Small intestine (tissue), 7 donors: ENCODE results near the gene ABT1. TPM values are rescaled to one million over a fixed set of nuclear protein-coding genes. Genes with fewer than 3 reads are reported as not detected.

Source experiments
- DNase-seq, 2 donors: peaks; one replicate each; pipeline versions ENCODE4 v3.0.0 to v3.0.0-alpha.2; 2013
- FAIRE-seq: peaks from 2 replicates; lab custom pipeline; 2012; peaks lifted over from hg19 to GRCh38; lab: Jason Lieb, UNC
- H3K27ac ChIP-seq, 3 donors: one replicate each; pipeline ENCODE4 v1.5.1; 2013; ENCODE audit warnings: low read length in 2 of 3, mild to moderate bottlenecking in 2 of 3, control low read depth in 1 of 3, inconsistent platforms in 1 of 3, low read depth in 1 of 3, moderate library complexity in 1 of 3
- H3K27me3 ChIP-seq, 3 donors: one replicate each; pipeline ENCODE4 v1.6.1; 2013; ENCODE audit warnings: low read length in 3 of 3, inconsistent platforms in 1 of 3; ENCODE audit not compliant: control insufficient read depth in 3 of 3, insufficient read depth in 3 of 3
- H3K36me3 ChIP-seq, 3 donors: one replicate each; pipeline ENCODE4 v1.6.1; 2013; ENCODE audit warnings: low read length in 3 of 3, inconsistent platforms in 1 of 3, low read depth in 1 of 3, mild to moderate bottlenecking in 1 of 3, moderate library complexity in 1 of 3; ENCODE audit not compliant: control insufficient read depth in 3 of 3, insufficient read depth in 2 of 3
- H3K4me1 ChIP-seq, 3 donors: one replicate each; pipeline ENCODE4 v1.6.1; 2013; ENCODE audit warnings: low read length in 2 of 3, inconsistent platforms in 1 of 3, low read depth in 1 of 3, mild to moderate bottlenecking in 1 of 3, moderate library complexity in 1 of 3; ENCODE audit not compliant: control insufficient read depth in 3 of 3, insufficient read depth in 2 of 3
- H3K4me3 ChIP-seq, 3 donors: one replicate each; pipeline ENCODE4 v1.5.1; 2013; ENCODE audit warnings: low read length in 3 of 3, control low read depth in 1 of 3, inconsistent platforms in 1 of 3, low read depth in 1 of 3, mild to moderate bottlenecking in 1 of 3, moderate library complexity in 1 of 3
- H3K9me3 ChIP-seq, 2 donors: one replicate each; pipeline ENCODE4 v1.6.1; 2013; ENCODE audit warnings: low read depth in 1 of 2, low read length in 1 of 2; ENCODE audit not compliant: control insufficient read depth in 2 of 2, insufficient read depth in 1 of 2
- WGBS, 3 donors: extraction: QIAGEN DNeasy Blood & Tissue Kit; methylation state at CpG; one replicate each; pipeline ENCODE4 v1.1.7; 2013; 5-methylcytosine and 5-hydroxymethylcytosine counted together
- polyA plus RNA-seq, 4 donors: library from polyadenylated mRNA; stranded (reverse) in 3 of 4; unstranded in 1 of 4; fragments of 200-250 nt in 3 of 4; fragments of 120-200 nt in 1 of 4; gene quantifications; one replicate each; pipeline versions ENCODE4 v1.2.1 to v1.2.3, GENCODE V29; 2013
- donor health status: healthy with polysubstance abuse.
- donor health status: control.
- donor health status: control.
- donor health status: Bipolar disorder and iron deficiency.
- donor health status: healthy.

ABT1 gene
- polyA plus RNA-seq, 4 donors, result 16.4 to 20.9 (median 17.8) TPM

DNA sequence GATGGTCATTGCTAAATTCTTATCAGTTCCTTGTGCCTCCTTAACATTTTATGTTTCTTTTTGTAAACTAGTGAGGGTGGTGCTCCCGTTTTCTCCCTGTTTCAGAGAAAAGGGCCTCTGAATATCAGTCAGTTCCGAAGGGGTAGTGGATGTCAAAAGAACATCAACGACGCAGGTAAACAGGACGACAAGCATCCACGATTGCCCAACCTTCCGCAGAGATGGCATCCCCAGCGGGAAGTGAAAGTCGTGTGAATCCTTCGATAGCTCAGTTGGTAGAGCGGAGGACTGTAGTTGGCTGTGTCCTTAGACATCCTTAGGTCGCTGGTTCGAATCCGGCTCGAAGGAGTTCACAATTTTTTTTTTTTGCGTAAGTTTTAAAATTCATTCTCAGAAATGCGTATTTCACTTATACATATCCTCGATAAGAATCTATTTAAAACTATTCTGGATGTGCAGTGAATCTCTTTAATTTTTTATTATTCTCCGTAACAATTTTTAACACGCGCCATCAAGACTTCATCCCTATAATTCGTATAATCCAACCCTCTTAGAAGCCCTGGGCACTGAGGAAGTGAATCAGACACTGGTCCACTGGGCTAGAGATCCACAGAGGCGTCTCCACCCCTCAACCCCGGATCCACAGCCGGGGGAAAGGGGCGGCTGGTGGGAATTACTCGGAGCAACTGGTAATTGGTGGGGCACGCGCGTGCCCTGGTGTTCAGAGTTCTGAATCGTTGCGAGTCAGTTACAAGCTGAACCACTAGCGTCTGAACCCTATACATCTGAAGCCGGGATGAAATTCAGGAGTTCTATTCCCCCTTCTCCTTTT lies 27.9 kb upstream of the ABT1 start:
- H3K27ac ChIP-seq, result peak overlapping the region in 2 of 3 donors; percentile 14 to 55
- no peaks in the 10 kb centered on the region for H3K27me3 ChIP-seq
- DNase-seq (peak; percentile 96), FAIRE-seq (no peak)
- no peaks in the 10 kb centered on the region for H3K9me3 ChIP-seq
- 3 to 9% (median 8%) methylated on average over 34 of the region's 34 CpGs for WGBS, 3 donors
- no peaks in the 10 kb centered on the region for H3K4me1 ChIP-seq
- H3K36me3 ChIP-seq, result no peaks in the 10 kb centered on the region
- peak overlapping the region; percentile 10 to 61 (median 45) for H3K4me3 ChIP-seq

DNA sequence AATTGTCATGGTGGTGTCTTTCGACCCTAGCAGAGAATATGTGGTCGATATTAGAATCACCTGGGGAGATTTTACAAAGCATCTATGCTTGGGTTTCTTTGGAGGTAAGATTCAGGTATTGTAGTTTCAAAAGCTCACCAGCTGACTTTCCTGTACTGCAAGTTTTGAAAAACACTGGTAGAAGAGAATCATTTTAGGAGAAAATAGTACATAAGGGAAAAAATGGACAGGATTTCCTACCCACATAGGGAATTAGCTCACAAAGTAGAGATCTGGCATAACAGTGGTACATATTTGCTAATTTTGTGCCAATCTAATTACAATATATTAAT lies 27.4 kb upstream of the ABT1 start:
- no peak overlapping the region for H3K27ac ChIP-seq
- DNase-seq, result no peak
- peak overlapping the region in 1 of 3 donors; percentile 61 for H3K4me3 ChIP-seq
- FAIRE-seq, result no peak
- no peaks in the 10 kb centered on the region for H3K27me3 ChIP-seq
- 4 to 19% (median 11%) methylated on average over 2 of the region's 2 CpGs for WGBS, 3 donors
- no peaks in the 10 kb centered on the region for H3K9me3 ChIP-seq
- no peaks in the 10 kb centered on the region for H3K4me1 ChIP-seq
- no peaks in the 10 kb centered on the region for H3K36me3 ChIP-seq

- no peak for DNase-seq
- H3K4me1 ChIP-seq, result no peaks in the 10 kb centered on the region
- no peak overlapping the region for H3K4me3 ChIP-seq
- peaks cover 0 to 3% (median 0%) of the 10 kb centered on the region in 3 donors for H3K27me3 ChIP-seq
- H3K9me3 ChIP-seq, result peaks cover 0 to 4% of the 10 kb centered on the region in 2 donors
- no peaks in the 10 kb centered on the region for H3K36me3 ChIP-seq
- 74 to 79% (median 75%) methylated on average over 21 of the region's 21 CpGs for WGBS, 3 donors
- no peak for FAIRE-seq
- no peak overlapping the region for H3K27ac ChIP-seq
Observed at GRCh38 chr6:26570027-26570809, 26.5 kb upstream of the ABT1 start.

GRCh38 chr6:26571592-26572296 lies 25.0 kb upstream of the ABT1 start:
- Histone ChIP-seq H3K4me3 (peak overlapping the region; percentile 34 to 51 (median 47)), H3K27me3 (peaks cover 0 to 16% (median 0%) of the 10 kb centered on the region in 3 donors), H3K27ac (peak overlapping the region in 2 of 3 donors; percentile 29 to 87), H3K36me3 (no peaks in the 10 kb centered on the region), H3K4me1 (no peaks in the 10 kb centered on the region), H3K9me3 (peaks cover 0 to 4% of the 10 kb centered on the region in 2 donors)
- FAIRE-seq (no peak), DNase-seq (peak; percentile 85 to 87)
- 1 to 5% (median 3%) methylated on average over 24 of the region's 24 CpGs for WGBS, 3 donors

GRCh38 chr6:26575494-26575939 lies 21.2 kb upstream of the ABT1 start:
- Histone ChIP-seq H3K4me1 (peaks cover 0 to 7% (median 3%) of the 10 kb centered on the region in 3 donors), H3K27me3 (peaks cover 0 to 35% (median 5%) of the 10 kb centered on the region in 3 donors), H3K9me3 (peaks cover 0 to 14% of the 10 kb centered on the region in 2 donors), H3K36me3 (no peaks in the 10 kb centered on the region), H3K4me3 (no peak overlapping the region), H3K27ac (no peak overlapping the region)
- no peak for DNase-seq
- FAIRE-seq, result no peak
- 53 to 80% (median 77%) methylated on average over 10 of the region's 10 CpGs for WGBS, 3 donors

- 34 to 36% (median 35%) methylated on average over 7 of the region's 7 CpGs for WGBS, 3 donors
Observed at GRCh38 chr6:26576407-26576843, 20.3 kb upstream of the ABT1 start.

DNA sequence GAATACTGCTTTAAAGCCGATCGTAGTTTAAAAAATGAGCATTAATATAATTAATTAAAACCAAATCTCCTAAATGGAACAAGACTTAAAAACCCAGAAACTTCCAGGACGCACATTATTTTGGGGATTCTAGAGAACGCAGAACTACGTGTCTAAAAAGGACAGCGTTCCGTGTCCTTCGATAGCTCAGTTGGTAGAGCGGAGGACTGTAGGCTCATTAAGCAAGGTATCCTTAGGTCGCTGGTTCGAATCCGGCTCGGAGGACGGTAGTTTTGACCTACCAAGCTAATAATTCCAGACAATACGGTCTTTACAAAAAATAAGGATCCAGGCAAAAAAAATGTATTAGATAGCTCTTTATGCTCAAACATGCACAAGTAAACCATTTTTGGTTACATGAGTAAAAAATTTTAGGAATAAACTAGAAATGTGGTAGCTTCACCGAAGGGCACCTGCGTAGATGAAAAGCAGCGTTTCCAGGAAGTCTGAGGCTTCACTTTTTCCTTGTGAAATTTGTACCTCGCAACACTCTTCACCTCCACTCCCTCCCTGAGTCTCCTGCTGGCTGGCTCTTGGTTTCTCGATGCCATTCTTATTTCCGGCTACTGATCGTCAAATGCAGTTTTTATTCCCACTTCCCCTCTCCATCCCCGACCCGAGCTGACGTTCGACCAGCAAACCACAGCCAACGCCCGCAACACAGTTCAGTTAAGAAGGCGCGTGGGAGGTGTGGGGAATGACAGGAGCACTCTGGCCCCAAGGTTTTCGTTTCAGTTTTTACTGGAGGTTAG lies 19.6 kb upstream of the ABT1 start:
- FAIRE-seq, result no peak
- H3K9me3 ChIP-seq, result peaks cover 0 to 14% of the 10 kb centered on the region in 2 donors
- no peaks in the 10 kb centered on the region for H3K36me3 ChIP-seq
- no peak overlapping the region for H3K27ac ChIP-seq
- peak; percentile 46 for DNase-seq
- peaks cover 0 to 7% (median 3%) of the 10 kb centered on the region in 3 donors for H3K4me1 ChIP-seq
- 3 to 4% (median 3%) methylated on average over 31 of the region's 31 CpGs for WGBS, 3 donors
- peaks cover 0 to 40% (median 6%) of the 10 kb centered on the region in 3 donors for H3K27me3 ChIP-seq
- peak overlapping the region in 2 of 3 donors; percentile 8 to 34 for H3K4me3 ChIP-seq

More at GRCh38 chr6:26576407-26576843, 20.3 kb upstream of the ABT1 start:
- no peaks in the 10 kb centered on the region for H3K36me3 ChIP-seq
- no peak overlapping the region for H3K4me3 ChIP-seq
- peaks cover 0 to 14% of the 10 kb centered on the region in 2 donors for H3K9me3 ChIP-seq
- FAIRE-seq, result no peak
- H3K4me1 ChIP-seq, result peaks cover 0 to 7% (median 3%) of the 10 kb centered on the region in 3 donors
- no peak overlapping the region for H3K27ac ChIP-seq
- peaks cover 0 to 37% (median 6%) of the 10 kb centered on the region in 3 donors for H3K27me3 ChIP-seq
- peak in 1 of 2 donors; percentile 15 for DNase-seq
